PC-9 (cell line): Measurements from ENCODE around the gene CSAG3.
"Not testable (repeated sequence)": the region's sequence is repeated elsewhere in the genome, so short reads cannot be mapped to it uniquely, and the experiment has no call there.

Source experiments
- EZH2 ChIP-seq: fragments of 200-600 bp; sonication (generic); IDR thresholded peaks from 2 replicates; pipeline ENCODE4 v1.8.0; 2017; ENCODE audit warnings: antibody characterized with exemption, low read depth
- TF ChIP-seq, protein P1 (sequence below): fragments of 200-600 bp; sonication (generic); conservative IDR thresholded peaks from 2 replicates; pipeline ENCODE4 v1.6.1; 2017; ENCODE audit warnings: mixed run types, antibody characterized with exemption, mild to moderate bottlenecking, moderate library complexity

DNA sequence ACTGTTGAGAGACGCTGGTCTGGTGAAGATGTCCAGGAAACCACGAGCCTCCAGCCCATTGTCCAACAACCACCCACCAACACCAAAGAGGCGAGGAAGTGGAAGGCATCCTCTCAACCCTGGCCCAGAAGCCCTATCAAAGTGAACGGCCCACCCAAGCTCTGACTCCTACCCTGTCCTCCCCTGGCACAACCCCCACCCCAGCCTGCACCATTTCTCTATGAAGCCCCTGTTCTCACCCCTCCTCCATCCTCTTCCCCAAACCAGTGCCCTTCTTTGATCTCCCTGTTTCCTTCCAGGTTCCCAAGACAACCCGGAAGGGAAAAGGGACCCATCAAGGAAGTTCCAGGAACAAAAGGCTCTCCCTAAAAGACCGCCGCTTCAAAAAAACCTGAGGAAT, 526 bp downstream of the CSAG3 start:
- TF ChIP-seq, protein P1, sequence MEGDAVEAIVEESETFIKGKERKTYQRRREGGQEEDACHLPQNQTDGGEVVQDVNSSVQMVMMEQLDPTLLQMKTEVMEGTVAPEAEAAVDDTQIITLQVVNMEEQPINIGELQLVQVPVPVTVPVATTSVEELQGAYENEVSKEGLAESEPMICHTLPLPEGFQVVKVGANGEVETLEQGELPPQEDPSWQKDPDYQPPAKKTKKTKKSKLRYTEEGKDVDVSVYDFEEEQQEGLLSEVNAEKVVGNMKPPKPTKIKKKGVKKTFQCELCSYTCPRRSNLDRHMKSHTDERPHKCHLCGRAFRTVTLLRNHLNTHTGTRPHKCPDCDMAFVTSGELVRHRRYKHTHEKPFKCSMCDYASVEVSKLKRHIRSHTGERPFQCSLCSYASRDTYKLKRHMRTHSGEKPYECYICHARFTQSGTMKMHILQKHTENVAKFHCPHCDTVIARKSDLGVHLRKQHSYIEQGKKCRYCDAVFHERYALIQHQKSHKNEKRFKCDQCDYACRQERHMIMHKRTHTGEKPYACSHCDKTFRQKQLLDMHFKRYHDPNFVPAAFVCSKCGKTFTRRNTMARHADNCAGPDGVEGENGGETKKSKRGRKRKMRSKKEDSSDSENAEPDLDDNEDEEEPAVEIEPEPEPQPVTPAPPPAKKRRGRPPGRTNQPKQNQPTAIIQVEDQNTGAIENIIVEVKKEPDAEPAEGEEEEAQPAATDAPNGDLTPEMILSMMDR: not testable (repeated sequence)
- TF ChIP-seq EZH2: not testable (repeated sequence)
